ENCODE data around the gene WAS.
"Not testable (repeated sequence)": the region's sequence is repeated elsewhere in the genome, so short reads cannot be mapped to it uniquely, and the experiment has no call there.

- TF ChIP-seq CREB5 (CRISPR knock-in tag; IDR thresholded peaks at IDR 0.05; ENCODE audit: low read depth); GLIS3 (CRISPR knock-in tag; IDR thresholded peaks at IDR 0.05); ISL1 (CRISPR knock-in tag; IDR thresholded peaks at IDR 0.05); ESRRG (CRISPR knock-in tag; IDR thresholded peaks at IDR 0.05); ZC3H10 (CRISPR knock-in tag; IDR thresholded peaks at IDR 0.05); PATZ1 (CRISPR knock-in tag; IDR thresholded peaks at IDR 0.05; ENCODE audit: borderline replicate concordance); CSRNP3 (CRISPR knock-in tag; IDR thresholded peaks at IDR 0.05); SNAI2 (CRISPR knock-in tag; IDR thresholded peaks at IDR 0.05); ARNTL (CRISPR knock-in tag; IDR thresholded peaks at IDR 0.05; ENCODE audit: borderline replicate concordance, low read depth): not testable (repeated sequence)
Observed at GRCh38 chrX:48682795-48683194, 804 bp upstream of the WAS start.

All from SK-N-SH treated with all-trans-retinoic acid at 6 μM for 48 hours (cell line).